Stomach smooth muscle (tissue), 2 donors: ENCODE results near the gene MYLK.
"Not testable (repeated sequence)": the region's sequence is repeated elsewhere in the genome, so short reads cannot be mapped to it uniquely, and the experiment has no call there.

Experiments
- H3K27ac ChIP-seq: one replicate; pipeline ENCODE4 v1.7.0; 2013; ENCODE audit warnings: mild to moderate bottlenecking, low read length, inconsistent platforms
- H3K27me3 ChIP-seq, 2 donors: one replicate each; pipeline ENCODE4 v1.7.0; 2013; ENCODE audit warnings: low read length in 2 of 2; ENCODE audit not compliant: insufficient read depth in 2 of 2, control insufficient read depth in 1 of 2
- H3K36me3 ChIP-seq, 2 donors: one replicate each; pipeline ENCODE4 v1.7.0; 2013; ENCODE audit warnings: low read length in 2 of 2; ENCODE audit not compliant: control insufficient read depth in 2 of 2, insufficient read depth in 2 of 2
- H3K4me1 ChIP-seq: one replicate; pipeline ENCODE4 v1.7.0; 2013; ENCODE audit warnings: low read length; ENCODE audit not compliant: control insufficient read depth, insufficient read depth
- H3K4me3 ChIP-seq, 2 donors: one replicate each; pipeline ENCODE4 v1.7.0; 2013; ENCODE audit warnings: low read length in 2 of 2
- H3K9ac ChIP-seq, 2 donors: one replicate each; pipeline ENCODE4 v1.7.0; 2013; ENCODE audit warnings: low read length in 2 of 2, mild to moderate bottlenecking in 1 of 2
- H3K9me3 ChIP-seq, 2 donors: one replicate each; pipeline ENCODE4 v1.7.0; 2013; ENCODE audit warnings: low read length in 2 of 2; ENCODE audit not compliant: control insufficient read depth in 2 of 2
- donor health status: healthy.
- donor health status: Pancreatic carcinoma.

The MYLK gene

GRCh38 chr3:123723522-123724168 lies 160.5 kb downstream of the MYLK start:
- Histone ChIP-seq H3K4me3 (peak overlapping the region; percentile 2 to 35), H3K4me1 (peaks cover 46% of the 10 kb centered on the region), H3K9me3 (no peaks in the 10 kb centered on the region), H3K9ac (peak overlapping the region; percentile 12 to 60), H3K36me3 (no peaks in the 10 kb centered on the region), H3K27me3 (no peaks in the 10 kb centered on the region), H3K27ac (peak overlapping the region; percentile 73)

- no peaks in the 10 kb centered on the region for H3K27me3 ChIP-seq
- H3K36me3 ChIP-seq: no peaks in the 10 kb centered on the region
- peak overlapping the region; percentile 12 to 60 for H3K9ac ChIP-seq
- peak overlapping the region; percentile 2 to 35 for H3K4me3 ChIP-seq
- H3K27ac ChIP-seq: peak overlapping the region; percentile 73
- no peaks in the 10 kb centered on the region for H3K9me3 ChIP-seq
- H3K4me1 ChIP-seq: peaks cover 52% of the 10 kb centered on the region
These were observed 161.1 kb downstream of the MYLK start for GRCh38 chr3:123723070-123723469.

GRCh38 chr3:123722456-123722855 lies 161.7 kb downstream of the MYLK start:
- Histone ChIP-seq H3K9me3 (no peaks in the 10 kb centered on the region), H3K36me3 (no peaks in the 10 kb centered on the region), H3K27ac (peak overlapping the region; percentile 73), H3K4me1 (peaks cover 55% of the 10 kb centered on the region), H3K27me3 (no peaks in the 10 kb centered on the region), H3K4me3 (no peak overlapping the region), H3K9ac (no peak overlapping the region)

- no peaks in the 10 kb centered on the region for H3K27me3 ChIP-seq
- H3K9ac ChIP-seq: no peak overlapping the region
- peaks cover 55% of the 10 kb centered on the region for H3K4me1 ChIP-seq
- peak overlapping the region; percentile 73 for H3K27ac ChIP-seq
- H3K36me3 ChIP-seq: no peaks in the 10 kb centered on the region
- H3K4me3 ChIP-seq: peak overlapping the region in 1 of 2 donors; percentile 40
- H3K9me3 ChIP-seq: no peaks in the 10 kb centered on the region
These were observed 162.1 kb downstream of the MYLK start for GRCh38 chr3:123722021-123722420.

- H3K27me3 ChIP-seq, H3K4me3 ChIP-seq, H3K9me3 ChIP-seq, H3K36me3 ChIP-seq: not testable (repeated sequence)
- Histone ChIP-seq H3K9ac (peak overlapping the region in 1 of 2 donors; percentile 64), H3K4me1 (peaks cover 55% of the 10 kb centered on the region), H3K27ac (peak overlapping the region; percentile 96)
These were observed 162.9 kb downstream of the MYLK start for GRCh38 chr3:123721095-123721689.

GRCh38 chr3:123720638-123721037 lies 163.5 kb downstream of the MYLK start:
- no peaks in the 10 kb centered on the region for H3K36me3 ChIP-seq
- H3K9ac ChIP-seq: peak overlapping the region; percentile 55 to 64
- H3K9me3 ChIP-seq: no peaks in the 10 kb centered on the region
- no peaks in the 10 kb centered on the region for H3K27me3 ChIP-seq
- H3K27ac ChIP-seq: peak overlapping the region; percentile 96
- H3K4me1 ChIP-seq: peaks cover 55% of the 10 kb centered on the region
- H3K4me3 ChIP-seq: peak overlapping the region; percentile 16 to 22

GRCh38 chr3:123719862-123720453 lies 164.2 kb downstream of the MYLK start:
- Histone ChIP-seq H3K36me3 (no peaks in the 10 kb centered on the region), H3K9ac (peak overlapping the region; percentile 55 to 64), H3K4me3 (no peak overlapping the region), H3K4me1 (peaks cover 55% of the 10 kb centered on the region), H3K27me3 (no peaks in the 10 kb centered on the region), H3K27ac (peak overlapping the region; percentile 96), H3K9me3 (no peaks in the 10 kb centered on the region)

GRCh38 chr3:123719061-123719756 lies 164.9 kb downstream of the MYLK start:
- Histone ChIP-seq H3K9ac (peak overlapping the region; percentile 30 to 42), H3K4me3 (peak overlapping the region in 1 of 2 donors; percentile 8), H3K4me1 (peaks cover 53% of the 10 kb centered on the region), H3K27ac (peak overlapping the region; percentile 96)
- not testable (repeated sequence) for H3K36me3 ChIP-seq, H3K9me3 ChIP-seq, H3K27me3 ChIP-seq

- peaks cover 48% of the 10 kb centered on the region for H3K4me1 ChIP-seq
- H3K4me3 ChIP-seq: no peak overlapping the region
- no peak overlapping the region for H3K9ac ChIP-seq
- H3K27me3 ChIP-seq: no peaks in the 10 kb centered on the region
- no peaks in the 10 kb centered on the region for H3K36me3 ChIP-seq
- H3K9me3 ChIP-seq: no peaks in the 10 kb centered on the region
- no peak overlapping the region for H3K27ac ChIP-seq
These were observed 166.0 kb downstream of the MYLK start for GRCh38 chr3:123718108-123718507.

GRCh38 chr3:123717451-123717850 lies 166.7 kb downstream of the MYLK start:
- H3K9me3 ChIP-seq, H3K36me3 ChIP-seq, H3K27ac ChIP-seq, H3K9ac ChIP-seq, H3K4me3 ChIP-seq, H3K27me3 ChIP-seq: not testable (repeated sequence)
- H3K4me1 ChIP-seq: peaks cover 46% of the 10 kb centered on the region
